Measurements from ENCODE around the gene CETP. TPM values are rescaled to one million over a fixed set of nuclear protein-coding genes. Genes with fewer than 3 reads are reported as not detected.

Gene CETP
- polyA plus RNA-seq, 1 donor (not counting 4 experiments of a cell fraction or from before 2014, with no cell fraction given): not detected

- FAIRE-seq (no peak), DNase-seq (ENCODE audit: low read depth, low spot score) (no peak)
- no peak for TF ChIP-seq EZH2 (IDR thresholded peaks at IDR 0.05; ENCODE audit: low read length)
- TF ChIP-seq, protein P1, sequence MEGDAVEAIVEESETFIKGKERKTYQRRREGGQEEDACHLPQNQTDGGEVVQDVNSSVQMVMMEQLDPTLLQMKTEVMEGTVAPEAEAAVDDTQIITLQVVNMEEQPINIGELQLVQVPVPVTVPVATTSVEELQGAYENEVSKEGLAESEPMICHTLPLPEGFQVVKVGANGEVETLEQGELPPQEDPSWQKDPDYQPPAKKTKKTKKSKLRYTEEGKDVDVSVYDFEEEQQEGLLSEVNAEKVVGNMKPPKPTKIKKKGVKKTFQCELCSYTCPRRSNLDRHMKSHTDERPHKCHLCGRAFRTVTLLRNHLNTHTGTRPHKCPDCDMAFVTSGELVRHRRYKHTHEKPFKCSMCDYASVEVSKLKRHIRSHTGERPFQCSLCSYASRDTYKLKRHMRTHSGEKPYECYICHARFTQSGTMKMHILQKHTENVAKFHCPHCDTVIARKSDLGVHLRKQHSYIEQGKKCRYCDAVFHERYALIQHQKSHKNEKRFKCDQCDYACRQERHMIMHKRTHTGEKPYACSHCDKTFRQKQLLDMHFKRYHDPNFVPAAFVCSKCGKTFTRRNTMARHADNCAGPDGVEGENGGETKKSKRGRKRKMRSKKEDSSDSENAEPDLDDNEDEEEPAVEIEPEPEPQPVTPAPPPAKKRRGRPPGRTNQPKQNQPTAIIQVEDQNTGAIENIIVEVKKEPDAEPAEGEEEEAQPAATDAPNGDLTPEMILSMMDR (optimal IDR thresholded peaks at IDR 0.05 in 1 of 3, IDR thresholded peaks at IDR 0.05 in 1 of 3, conservative IDR thresholded peaks at IDR 0.05 in 1 of 3; ENCODE audit: extremely low read depth in 1 of 3, insufficient read depth in 2 of 3, low read length in 3 of 3): no peak
- dilution Hi-C loops (cut with MboI; ENCODE audit: extremely low pct_ligation_motif_present, low sequenced_read_pairs): no loop called here
- Histone ChIP-seq H4K20me1 (ENCODE audit: control insufficient read depth, extremely low read depth, insufficient read depth, low read length) (peaks cover 37% of the 10 kb centered on the region), H3K4me2 (ENCODE audit: control insufficient read depth, extremely low read depth, insufficient read depth, low read depth, low read length) (peak overlapping the region; percentile 88), H3K36me3 (ENCODE audit: control insufficient read depth in 2 of 2, extremely low read depth in 1 of 2, insufficient read depth in 2 of 2, low read length in 2 of 2) (peaks cover 24 to 50% of the 10 kb centered on the region in 2 experiments), H2AFZ (ENCODE audit: control insufficient read depth, low read length) (no peak overlapping the region), H3K27ac (ENCODE audit: control insufficient read depth, insufficient read depth, low read length) (peak overlapping the region; percentile 8), H3K4me1 (ENCODE audit: control insufficient read depth, extremely low read depth, insufficient read depth, low read length) (peaks cover 21% of the 10 kb centered on the region), H3K79me2 (ENCODE audit: control insufficient read depth, insufficient read depth, low read length) (peaks cover 37% of the 10 kb centered on the region), H3K27me3 (ENCODE audit: control insufficient read depth, extremely low read depth, insufficient read depth, low read length) (no peaks in the 10 kb centered on the region), H3K4me3 (ENCODE audit: control insufficient read depth in 2 of 3, extremely low read depth in 1 of 3, insufficient read depth in 2 of 3, low read depth in 1 of 3, low read length in 3 of 3) (peak overlapping the region in 2 of 3 experiments; percentile 18 to 64), H3K9ac (ENCODE audit: control insufficient read depth, extremely low read depth, insufficient read depth, low read length) (peak overlapping the region; percentile 24), H3K9me1 (ENCODE audit: control insufficient read depth, extremely low read depth, insufficient read depth, low read length) (no peaks in the 10 kb centered on the region), H3K9me3 (ENCODE audit: control insufficient read depth, low read depth, low read length) (no peaks in the 10 kb centered on the region)
Observed at GRCh38 chr16:56935201-56935600, 26.5 kb upstream of the CETP start.

DNA sequence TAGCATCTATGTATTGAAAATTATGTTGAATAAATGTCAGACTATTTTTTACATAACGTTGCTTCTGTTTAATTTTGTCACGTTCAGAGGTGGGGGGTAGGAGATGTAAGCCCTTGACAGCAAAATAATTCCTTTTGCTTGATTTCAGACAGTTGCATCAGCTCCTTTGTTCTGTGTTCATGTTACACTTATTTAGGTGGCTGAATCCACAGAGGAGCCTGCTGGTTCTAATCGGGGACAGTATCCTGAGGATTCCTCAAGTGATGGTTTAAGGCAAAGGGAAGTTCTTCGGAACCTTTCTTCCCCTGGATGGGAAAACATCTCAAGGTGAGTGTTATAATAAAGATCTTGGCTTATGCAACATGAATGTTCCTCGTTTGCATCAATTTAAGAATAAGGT lies 25.3 kb upstream of the CETP start:
- TF ChIP-seq, protein P1 (optimal IDR thresholded peaks at IDR 0.05 in 1 of 3, IDR thresholded peaks at IDR 0.05 in 1 of 3, conservative IDR thresholded peaks at IDR 0.05 in 1 of 3; ENCODE audit: extremely low read depth in 1 of 3, insufficient read depth in 2 of 3, low read length in 3 of 3): no peak
- dilution Hi-C loops (cut with MboI; ENCODE audit: extremely low pct_ligation_motif_present, low sequenced_read_pairs): no loop called here
- H3K9me1 ChIP-seq (ENCODE audit: control insufficient read depth, extremely low read depth, insufficient read depth, low read length): no peaks in the 10 kb centered on the region
- H3K27me3 ChIP-seq (ENCODE audit: control insufficient read depth, extremely low read depth, insufficient read depth, low read length): no peaks in the 10 kb centered on the region
- H3K79me2 ChIP-seq (ENCODE audit: control insufficient read depth, insufficient read depth, low read length): peaks cover 37% of the 10 kb centered on the region
- no peak overlapping the region for H3K4me3 ChIP-seq (ENCODE audit: control insufficient read depth in 2 of 3, extremely low read depth in 1 of 3, insufficient read depth in 2 of 3, low read depth in 1 of 3, low read length in 3 of 3)
- H3K4me2 ChIP-seq (ENCODE audit: control insufficient read depth, extremely low read depth, insufficient read depth, low read depth, low read length): no peak overlapping the region
- no peak overlapping the region for H3K27ac ChIP-seq (ENCODE audit: control insufficient read depth, insufficient read depth, low read length)
- no peak overlapping the region for H2AFZ ChIP-seq (ENCODE audit: control insufficient read depth, low read length)
- DNase-seq (ENCODE audit: low read depth, low spot score) (no peak), FAIRE-seq (no peak)
- peaks cover 26 to 57% of the 10 kb centered on the region in 2 experiments for H3K36me3 ChIP-seq (ENCODE audit: control insufficient read depth in 2 of 2, extremely low read depth in 1 of 2, insufficient read depth in 2 of 2, low read length in 2 of 2)
- peaks cover 16% of the 10 kb centered on the region for H3K4me1 ChIP-seq (ENCODE audit: control insufficient read depth, extremely low read depth, insufficient read depth, low read length)
- peaks cover 41% of the 10 kb centered on the region for H4K20me1 ChIP-seq (ENCODE audit: control insufficient read depth, extremely low read depth, insufficient read depth, low read length)
- no peak overlapping the region for H3K9ac ChIP-seq (ENCODE audit: control insufficient read depth, extremely low read depth, insufficient read depth, low read length)
- no peaks in the 10 kb centered on the region for H3K9me3 ChIP-seq (ENCODE audit: control insufficient read depth, low read depth, low read length)
